HG03575 (cell line): ENCODE results near the gene FGF14.
"Not testable (repeated sequence)": the region's sequence is repeated elsewhere in the genome, so short reads cannot be mapped to it uniquely, and the experiment has no call there.

Source experiments
- ATAC-seq: cut with Tn5 transposase; IDR thresholded peaks from one replicate; pipeline ENCODE4 v1.9.1; 2021; ENCODE audit not compliant: unreplicated experiment, insufficient number of reproducible peaks, low FRiP score; ENCODE audit errors: extremely low read depth

The FGF14 gene

DNA sequence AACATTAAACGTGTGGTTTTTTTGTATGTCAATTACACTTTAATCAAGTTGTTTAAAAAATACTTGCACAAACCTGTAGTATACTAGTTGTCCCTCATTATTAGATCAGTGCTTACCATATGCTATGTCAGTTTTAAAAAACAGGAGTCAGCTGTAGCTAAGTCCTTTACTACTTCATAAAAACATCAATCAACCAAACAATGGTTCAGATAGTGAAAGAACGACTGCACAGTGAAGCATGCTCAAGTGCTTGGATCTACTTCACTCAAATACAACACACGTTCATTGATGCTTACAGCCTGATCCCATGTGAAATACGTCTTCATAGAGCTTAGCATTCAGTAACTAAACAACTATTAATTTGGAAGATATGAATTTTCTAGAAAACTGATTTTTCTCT, 225.0 kb downstream of the FGF14 start:
- no peak for ATAC-seq

DNA sequence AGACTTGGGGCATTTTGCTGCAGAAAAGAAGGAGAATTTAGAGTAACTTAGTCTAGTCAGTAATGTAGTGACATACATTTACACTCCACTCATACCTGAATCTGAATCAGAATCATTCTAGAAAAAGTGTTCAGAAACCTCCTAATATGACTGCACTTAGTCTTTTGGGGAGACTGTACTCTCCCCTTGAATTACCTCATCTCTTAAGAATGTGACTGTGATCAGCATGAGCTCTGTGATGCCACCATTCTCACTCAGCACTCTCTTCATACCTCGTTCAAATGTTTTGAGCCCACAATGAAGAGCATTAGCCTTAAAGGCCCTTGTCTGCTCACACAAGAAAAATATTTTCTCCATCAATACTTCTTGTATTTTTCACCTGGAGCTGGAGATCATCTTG, 229.4 kb downstream of the FGF14 start:
- no peak for ATAC-seq

DNA sequence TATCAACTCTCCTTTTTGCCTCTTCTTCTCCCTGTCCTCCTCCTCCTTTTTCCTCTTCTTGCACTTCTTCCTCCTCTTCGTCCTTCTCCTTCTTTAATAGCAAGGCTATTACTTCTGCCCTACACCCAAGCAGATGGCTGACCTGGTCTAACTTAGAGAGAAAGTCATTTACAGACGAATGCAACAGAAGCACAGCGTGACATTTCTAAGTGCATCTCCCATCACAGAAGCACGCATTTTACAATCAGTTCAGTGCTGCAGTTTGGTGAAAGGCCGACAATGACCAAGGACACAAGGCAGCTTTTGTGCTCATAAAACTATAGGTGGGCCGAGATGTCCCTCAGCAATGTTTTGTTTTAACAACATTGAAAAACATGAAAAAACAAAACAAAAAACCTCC, 231.5 kb downstream of the FGF14 start:
- ATAC-seq = no peak

DNA sequence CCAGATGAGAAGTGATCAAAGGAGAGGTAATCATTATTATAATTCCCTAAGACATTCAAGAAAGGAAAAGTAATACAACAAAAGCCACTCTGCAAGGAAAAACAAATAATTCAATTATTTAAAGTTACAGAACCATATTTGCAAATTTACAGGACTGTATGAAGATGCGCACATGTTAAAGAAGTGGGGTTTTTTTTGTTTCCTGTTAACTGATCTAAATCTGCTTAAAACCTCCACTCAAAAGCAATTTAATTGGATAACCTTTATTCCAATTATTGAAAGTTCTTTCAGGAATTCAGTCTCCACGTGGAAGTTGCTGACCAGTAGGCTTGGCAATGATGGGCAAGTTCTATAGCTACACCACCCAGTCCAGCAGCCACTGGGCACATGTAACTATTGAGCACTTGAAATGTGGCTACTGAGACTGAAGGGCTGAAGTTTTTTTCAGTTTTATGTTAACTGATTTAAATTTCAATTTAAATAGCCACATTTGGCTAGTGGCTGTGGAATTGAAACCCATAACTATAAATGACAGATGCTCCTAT, 232.3 kb downstream of the FGF14 start:
- ATAC-seq = no peak

DNA sequence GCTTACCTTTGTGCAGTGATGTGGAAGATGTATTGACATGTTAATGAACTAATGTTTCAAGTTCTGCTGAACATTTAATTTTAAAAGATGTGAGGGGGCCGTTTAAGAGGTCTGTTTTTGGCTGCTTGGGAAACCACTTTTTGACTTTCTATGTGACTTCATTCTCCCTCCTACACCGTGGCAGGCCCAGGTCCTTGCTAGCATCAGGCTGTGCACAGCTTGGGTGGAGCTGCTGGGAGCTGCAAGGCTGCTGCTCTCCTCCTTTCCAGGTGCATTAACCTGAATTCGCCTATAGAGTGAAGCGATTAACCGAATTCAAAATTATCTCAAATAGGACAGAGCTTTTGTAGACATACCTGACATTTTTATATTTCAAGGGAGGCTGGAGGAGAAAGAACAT, 249.1 kb downstream of the FGF14 start:
- ATAC-seq = no peak

DNA sequence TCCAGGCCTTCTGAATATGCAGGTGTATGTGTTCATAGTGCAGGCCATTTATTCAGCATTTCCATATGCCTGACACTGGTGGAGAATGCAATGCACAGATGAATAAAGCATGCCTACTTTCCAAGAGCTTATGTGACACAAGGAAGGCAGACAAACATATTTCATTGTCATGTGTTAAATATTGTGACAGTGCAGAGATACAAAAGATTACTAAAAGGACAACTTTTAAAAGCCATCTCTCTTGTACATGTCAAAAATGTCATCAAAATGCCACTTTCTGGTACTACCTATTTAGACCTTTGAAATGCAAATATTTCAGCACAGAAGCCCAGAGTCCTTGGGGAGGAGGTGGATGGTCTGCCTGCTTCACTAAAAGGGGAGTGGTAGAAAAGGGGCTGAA, 254.5 kb downstream of the FGF14 start:
- no peak for ATAC-seq

DNA sequence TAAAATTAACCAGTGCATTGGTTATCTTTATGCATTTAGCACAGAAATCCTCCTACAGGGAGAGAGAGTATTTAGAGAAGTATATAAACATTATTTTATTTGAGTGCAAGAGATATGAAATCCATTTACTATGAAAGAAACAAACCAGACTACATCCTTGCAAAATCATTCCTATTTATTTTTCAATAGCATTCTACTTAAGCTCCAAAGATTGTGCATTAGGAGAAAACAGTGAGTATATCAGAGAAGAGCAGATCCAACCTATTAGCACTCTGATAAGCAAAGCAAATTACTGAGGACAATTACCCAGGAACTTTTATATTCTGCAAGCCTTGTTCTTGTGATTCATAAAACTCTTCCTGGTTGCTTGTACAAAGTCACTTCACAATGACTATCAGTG, 256.1 kb downstream of the FGF14 start:
- ATAC-seq = no peak

DNA sequence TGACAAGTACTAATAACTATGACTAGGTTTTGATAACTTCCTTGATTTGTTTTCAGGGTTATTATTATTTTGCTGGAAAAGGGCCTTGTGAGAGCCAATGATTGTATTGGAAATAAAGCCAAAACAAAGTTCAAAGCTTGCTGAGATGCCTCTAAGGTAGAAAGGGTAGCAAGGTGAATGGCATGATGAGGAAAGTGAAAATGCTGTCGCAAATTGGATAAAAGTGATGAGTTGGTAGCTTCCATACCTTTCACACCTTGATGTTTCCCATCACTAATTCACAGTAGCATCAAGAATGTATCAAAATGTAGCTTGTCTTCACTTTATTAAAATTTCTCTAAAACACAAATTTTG, 259.4 kb downstream of the FGF14 start:
- ATAC-seq = no peak

DNA sequence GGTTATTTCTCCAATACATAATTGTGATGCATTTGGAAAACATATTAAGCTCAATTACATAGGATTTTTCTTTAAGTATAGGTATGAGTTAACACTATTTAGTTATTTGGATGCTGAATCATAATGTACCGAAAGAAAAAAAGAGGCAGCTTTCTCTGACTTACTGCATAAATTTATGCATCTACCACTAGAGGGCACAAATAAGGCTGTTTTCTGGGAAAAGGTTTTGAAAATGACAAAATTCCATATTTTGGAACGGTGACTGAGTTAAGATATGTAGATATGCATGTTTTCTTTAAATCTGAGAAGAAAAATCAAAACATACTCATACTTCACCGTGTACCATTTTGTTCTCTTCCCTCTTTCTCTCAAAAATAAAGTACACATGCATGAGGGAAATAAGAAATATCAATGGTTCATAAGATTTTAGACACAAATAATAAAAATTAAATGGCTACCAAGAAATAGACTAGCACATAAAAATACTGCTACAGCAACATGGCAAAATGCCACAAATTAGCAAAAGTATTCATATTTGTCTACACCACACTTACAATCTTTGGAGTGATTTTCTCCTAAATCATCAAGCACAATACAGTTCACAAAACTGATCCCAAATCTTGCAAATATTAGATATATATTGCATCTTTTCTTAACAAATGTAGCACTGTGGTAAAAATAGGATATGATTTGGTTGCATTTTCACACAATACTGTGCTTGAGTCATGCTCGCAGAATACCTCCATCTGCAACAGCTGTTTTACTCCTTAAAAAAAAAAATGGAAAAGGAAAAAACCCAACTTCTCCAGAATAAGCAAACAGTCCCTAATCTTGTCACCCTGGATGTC, 260.0 kb downstream of the FGF14 start:
- no peak for ATAC-seq

DNA sequence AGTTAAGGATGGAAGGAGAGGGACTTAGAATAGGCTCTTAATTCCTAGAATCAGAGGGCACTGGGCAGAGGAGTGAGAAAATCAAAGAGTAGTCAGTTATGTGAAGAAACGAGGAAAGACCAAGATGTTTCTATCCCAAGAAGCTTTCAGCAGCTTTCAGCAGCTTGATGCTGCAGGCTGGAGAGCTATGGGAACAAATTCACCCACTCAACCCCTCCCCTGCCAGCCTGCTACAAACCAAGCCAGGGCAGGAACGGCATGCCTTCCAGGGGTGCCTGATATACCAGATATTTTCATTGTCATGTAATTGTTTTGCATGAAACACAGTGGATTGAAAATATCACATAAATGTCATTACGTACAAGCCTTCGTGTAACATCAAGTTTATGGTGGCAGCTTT, 262.2 kb downstream of the FGF14 start:
- no peak for ATAC-seq

DNA sequence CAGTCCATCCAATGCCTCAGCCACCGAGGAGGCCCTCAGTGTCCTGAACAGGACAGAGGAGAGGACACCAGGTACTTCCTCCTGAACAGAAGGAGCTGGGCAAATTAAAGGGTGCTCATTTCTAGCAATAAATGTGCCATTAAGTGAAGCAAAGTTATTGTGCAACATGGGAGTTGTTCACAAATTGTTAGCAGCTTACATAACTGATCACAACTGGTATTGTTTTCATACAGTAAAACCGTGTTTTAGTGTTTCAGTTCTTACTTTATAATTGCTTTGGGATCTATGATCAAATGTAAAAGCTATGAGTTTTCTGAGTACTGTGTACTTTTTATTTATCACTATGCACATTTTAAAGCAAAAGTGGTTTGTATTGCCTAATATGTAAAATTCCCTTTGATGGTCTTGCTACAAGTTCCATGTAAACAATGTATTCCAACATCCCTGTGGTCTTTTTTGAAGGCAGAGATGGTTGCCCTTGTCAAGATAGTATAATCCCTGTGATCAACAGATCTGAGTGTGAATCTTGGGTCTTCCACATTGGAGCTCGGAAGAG, 263.1 kb downstream of the FGF14 start:
- no peak for ATAC-seq

DNA sequence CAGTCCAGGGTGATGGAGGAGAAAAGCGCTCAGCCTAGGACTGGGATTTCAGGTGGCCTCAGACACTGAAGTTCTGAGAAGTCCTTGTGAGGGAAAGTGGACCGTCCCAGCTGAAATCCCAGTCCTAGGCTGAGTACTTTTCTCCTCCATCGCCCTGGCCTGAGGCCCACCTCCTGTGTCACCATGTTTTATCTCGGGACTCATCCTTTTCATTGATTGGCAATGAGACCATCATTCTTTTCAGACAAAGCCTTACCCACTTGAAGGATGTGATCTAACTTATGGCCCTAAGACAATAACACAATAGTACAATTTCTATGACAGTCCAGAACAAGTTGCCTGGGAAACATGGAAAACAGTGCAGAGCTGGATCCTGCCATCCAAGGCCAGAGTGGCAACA, 263.9 kb downstream of the FGF14 start:
- ATAC-seq = not testable (repeated sequence)

DNA sequence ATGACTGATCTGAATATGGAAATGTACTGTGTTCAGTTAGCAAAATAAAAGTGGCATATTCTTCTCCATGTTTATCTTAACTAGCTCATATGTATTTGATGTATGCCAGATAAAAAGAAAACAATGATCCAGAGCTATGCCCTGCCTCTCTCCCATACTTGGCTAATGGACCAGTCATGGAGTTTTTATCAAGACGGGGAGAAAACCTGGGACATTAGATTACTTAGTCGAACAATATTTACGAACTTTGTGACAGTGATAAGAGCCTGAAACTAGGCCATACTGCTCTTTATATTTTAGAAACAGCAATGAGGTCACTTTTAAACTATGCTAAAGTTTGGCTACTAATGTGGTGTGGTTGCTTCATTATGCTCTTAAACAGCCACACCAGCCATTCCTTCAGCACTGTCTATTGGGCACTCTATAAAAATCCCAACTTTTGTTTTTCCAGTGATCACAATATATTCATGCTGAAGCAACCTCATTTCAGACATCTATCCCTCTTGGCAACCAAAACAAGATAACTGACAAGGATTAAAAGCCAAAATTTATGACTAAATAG, 265.0 kb downstream of the FGF14 start:
- ATAC-seq = no peak

DNA sequence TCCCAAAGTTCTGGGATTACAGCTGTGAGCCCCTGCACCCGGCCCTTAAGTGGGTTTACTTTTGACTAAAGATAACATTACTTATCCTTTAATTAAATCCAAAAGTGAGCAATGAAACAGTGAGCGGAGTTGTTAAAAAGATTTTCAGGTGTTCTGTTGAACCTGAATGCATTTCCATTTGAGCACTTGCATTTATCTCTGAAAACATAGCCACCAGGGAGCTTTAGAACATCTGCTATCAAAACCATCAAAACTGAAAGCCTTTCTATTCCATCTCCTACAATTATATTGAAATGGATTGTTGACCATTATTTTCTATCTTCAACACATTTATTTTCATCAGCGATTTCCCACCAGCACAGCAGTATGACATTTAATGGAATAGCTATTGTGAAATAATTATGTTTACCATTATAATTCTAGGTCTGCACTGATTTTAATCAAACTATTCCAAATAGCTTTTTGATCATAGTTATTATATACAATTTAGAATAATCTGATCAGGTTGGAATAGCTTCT, 269.0 kb downstream of the FGF14 start:
- ATAC-seq = no peak

DNA sequence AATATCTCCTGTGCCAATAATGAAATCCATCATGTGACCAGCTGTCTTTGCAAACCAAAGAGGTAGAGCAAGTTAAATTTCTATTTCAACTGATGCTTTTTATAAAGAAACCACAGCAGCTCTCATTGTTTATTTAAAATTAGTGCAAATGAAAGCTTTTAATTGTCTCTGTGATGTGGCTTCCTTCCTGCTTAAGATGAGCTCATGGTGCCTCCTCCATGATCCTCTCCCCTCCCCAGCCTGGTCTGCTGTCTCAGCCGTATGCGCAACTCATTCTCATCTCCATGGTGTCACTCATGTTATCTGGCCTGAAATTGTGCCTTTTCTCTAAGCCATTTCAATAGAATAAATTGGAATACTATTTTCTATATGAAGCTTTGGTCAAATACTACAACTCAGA, 270.6 kb downstream of the FGF14 start:
- ATAC-seq = no peak

DNA sequence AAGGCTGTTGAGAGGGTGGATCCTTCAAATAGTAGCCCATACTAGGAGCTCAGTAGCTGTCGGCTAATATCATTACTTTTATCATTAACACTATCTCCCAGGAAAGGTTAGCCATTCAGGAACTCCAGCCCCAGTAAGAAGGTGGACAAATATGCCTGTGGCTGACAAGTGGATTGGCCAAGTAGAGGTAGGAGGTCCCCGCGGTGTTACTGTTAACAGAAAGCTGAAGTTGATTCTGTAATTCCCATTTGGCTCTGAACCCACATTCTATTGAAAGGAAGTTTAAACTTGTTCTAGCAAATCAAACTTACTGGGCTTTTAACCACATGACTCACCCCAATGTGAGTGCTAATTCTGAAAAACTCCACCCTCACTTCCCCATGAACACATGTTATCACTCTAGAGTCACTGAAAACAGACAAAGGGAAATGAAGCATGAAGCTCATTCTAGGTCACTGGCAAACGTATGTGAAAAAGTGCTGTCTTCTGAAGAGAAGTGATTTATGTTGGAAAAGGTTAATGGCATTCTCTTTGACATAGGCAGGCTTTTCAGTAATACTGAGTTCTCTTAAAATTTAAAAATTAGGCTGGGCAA, 273.5 kb downstream of the FGF14 start:
- peak; percentile 63 for ATAC-seq

DNA sequence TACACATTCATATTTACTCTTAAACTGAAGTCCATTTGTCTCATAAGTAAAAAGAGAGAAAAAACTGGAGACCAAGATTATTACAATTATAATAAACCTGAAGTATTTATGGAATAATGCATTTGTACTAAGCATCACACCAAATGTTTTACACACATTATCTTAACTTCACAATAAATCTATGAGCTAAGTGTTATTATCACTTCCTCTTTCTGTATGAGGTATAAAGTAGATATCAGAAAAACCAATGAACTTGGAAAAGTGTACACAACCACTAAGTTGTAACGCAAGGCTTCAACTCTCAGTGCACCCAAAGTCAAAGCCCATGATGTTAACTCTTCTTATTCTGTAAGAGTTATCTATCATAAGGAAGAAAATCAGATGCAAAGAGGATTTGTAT, 274.7 kb downstream of the FGF14 start:
- ATAC-seq = no peak

DNA sequence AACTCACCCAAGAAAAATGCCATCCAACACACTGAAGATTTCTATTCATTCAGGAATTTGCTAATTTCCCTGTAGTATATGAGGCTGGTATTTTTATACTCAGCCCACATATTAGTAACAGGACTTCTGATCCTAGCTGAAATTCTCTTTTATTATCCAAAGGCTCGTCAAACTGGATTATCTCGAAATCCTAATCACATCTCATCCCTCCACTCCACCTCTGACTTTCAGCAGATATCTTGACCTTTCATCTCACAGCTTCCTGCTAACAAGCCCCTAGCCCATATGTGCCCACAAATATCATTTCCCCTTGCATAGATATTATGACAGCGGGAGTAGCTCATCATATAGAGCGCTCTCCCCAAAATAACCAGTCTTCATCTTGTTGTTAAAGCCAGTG, 279.7 kb downstream of the FGF14 start:
- no peak for ATAC-seq

DNA sequence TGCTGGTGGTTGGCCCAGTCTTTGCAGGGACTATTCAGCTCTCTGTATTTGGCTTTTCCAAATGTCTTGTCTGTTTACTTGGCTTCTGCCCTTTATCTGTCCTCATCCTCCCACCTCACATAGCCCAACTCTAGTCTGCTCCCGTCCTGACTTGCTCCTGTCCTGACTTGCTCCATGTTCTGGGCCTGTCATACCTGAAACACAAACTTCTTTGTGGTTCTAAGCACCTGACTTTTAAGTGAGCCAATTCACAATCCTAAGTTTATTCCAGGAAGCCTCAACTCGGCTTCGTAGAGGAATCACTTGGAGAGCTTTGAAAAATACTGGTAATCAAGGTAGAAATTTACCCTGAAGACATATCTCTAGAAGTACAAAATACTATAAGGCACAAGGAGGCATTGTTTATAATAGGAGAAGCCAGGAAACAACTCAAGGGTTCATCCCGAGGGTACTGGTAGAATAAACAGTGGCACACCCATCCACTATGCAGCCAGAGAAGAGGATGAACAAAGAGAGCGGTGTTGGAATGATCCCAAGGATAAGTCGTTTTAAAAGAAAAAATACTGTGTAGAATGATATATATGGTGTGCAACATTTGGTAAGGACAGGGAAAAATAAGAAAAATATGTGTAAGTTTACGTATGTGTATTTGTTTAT, 284.5 kb downstream of the FGF14 start:
- ATAC-seq = no peak
